Measurements from ENCODE around the gene PNMT.
A peak's percentile ranks its signal among the peaks of the same experiment; 100 is the strongest.

The PNMT gene

GRCh38 chr17:39667945-39668924, at the start of gene PNMT:
Gene PNMT, plus strand, starts transcription at chr17:39668453. Its CDS starts 23 bp downstream, at chr17:39668476.
- peak; percentile 85 for DNase-seq

- no peak for DNase-seq
Observed at GRCh38 chr17:39618956-39619785, 49.1 kb upstream of the PNMT start.

GRCh38 chr17:39619786-39620101, 48.5 kb upstream of the PNMT start:
- no peak for DNase-seq

GRCh38 chr17:39621523-39622379, 46.5 kb upstream of the PNMT start:
- peak; percentile 85 for DNase-seq

GRCh38 chr17:39622380-39623006, 45.8 kb upstream of the PNMT start:
- no peak for DNase-seq

- DNase-seq, result peak; percentile 87
Observed at GRCh38 chr17:39623356-39623950, 44.8 kb upstream of the PNMT start.

- DNase-seq, result no peak
Observed at GRCh38 chr17:39624313-39624712, 43.9 kb upstream of the PNMT start.

GRCh38 chr17:39625198-39625785, 43.0 kb upstream of the PNMT start:
- DNase-seq, result no peak

GRCh38 chr17:39626171-39627046, 41.8 kb upstream of the PNMT start, which contains the start of gene PPP1R1B:
Gene PPP1R1B, plus strand, starts transcription at chr17:39626952. Its CDS starts 441 bp downstream, at chr17:39627393.
- no peak for DNase-seq

- DNase-seq, result no peak
Observed at GRCh38 chr17:39627047-39627711, 41.1 kb upstream of the PNMT start.

- no peak for DNase-seq
Observed at GRCh38 chr17:39627712-39628516, 40.3 kb upstream of the PNMT start.

- DNase-seq, result no peak
Observed at GRCh38 chr17:39628655-39629493, 39.4 kb upstream of the PNMT start.

- no peak for DNase-seq
Observed at GRCh38 chr17:39629494-39629880, 38.8 kb upstream of the PNMT start.

- DNase-seq, result no peak
Observed at GRCh38 chr17:39629898-39630297, 38.4 kb upstream of the PNMT start.

- DNase-seq, result no peak
Observed at GRCh38 chr17:39631403-39631802, 36.9 kb upstream of the PNMT start.

GRCh38 chr17:39632153-39632941, 35.9 kb upstream of the PNMT start:
- no peak for DNase-seq

- DNase-seq, result no peak
Observed at GRCh38 chr17:39633570-39634183, 34.6 kb upstream of the PNMT start.
